Globus pallidus (tissue), 1 donor: ENCODE measurements around the gene PAEP.

Source experiments
- DNase-seq: peaks from one replicate; pipeline ENCODE4 v3.0.0-alpha.2; 2015; ENCODE audit warnings: low spot score

The PAEP gene

GRCh38 chr9:135579356-135579755 lies 17.8 kb downstream of the PAEP start:
- DNase-seq: no peak

DNA sequence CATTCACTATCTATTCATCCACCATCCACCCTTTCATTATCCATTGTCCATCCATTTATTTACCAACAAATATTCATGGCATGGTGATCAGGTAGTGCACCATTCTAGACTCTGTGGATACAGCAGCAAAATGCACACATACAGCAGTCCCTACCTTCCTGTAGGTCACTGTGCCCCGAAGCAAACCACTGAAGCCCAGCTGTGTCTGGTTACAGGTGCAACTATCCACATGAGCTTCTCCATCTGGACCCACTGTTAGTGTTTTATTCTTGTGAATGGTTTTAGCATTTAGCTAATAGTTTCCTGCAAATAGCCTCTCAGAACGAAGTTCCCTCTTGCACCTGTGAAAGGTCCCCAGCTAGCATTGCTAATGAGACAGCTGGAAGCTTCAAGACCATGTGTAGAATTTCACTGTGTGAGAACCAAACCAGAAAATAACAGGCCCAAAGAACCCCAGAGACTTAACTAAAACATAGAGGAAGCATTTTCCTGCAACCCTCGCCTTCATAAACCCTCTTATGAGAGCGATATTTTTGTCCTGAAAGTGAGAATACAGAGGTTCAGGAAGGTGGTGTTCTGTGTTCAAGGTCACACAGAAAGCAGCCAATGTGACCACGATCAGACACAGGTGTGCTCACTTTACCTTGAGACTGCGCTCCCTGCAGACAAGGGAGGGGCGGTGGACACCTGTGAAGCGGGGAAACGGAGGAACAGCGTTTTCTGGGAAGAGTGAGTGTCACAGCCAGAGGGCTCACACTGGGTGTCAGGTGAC lies 18.5 kb downstream of the PAEP start:
- DNase-seq: no peak

- no peak for DNase-seq
Measured at GRCh38 chr9:135580664-135581380, 19.3 kb downstream of the PAEP start.

DNA sequence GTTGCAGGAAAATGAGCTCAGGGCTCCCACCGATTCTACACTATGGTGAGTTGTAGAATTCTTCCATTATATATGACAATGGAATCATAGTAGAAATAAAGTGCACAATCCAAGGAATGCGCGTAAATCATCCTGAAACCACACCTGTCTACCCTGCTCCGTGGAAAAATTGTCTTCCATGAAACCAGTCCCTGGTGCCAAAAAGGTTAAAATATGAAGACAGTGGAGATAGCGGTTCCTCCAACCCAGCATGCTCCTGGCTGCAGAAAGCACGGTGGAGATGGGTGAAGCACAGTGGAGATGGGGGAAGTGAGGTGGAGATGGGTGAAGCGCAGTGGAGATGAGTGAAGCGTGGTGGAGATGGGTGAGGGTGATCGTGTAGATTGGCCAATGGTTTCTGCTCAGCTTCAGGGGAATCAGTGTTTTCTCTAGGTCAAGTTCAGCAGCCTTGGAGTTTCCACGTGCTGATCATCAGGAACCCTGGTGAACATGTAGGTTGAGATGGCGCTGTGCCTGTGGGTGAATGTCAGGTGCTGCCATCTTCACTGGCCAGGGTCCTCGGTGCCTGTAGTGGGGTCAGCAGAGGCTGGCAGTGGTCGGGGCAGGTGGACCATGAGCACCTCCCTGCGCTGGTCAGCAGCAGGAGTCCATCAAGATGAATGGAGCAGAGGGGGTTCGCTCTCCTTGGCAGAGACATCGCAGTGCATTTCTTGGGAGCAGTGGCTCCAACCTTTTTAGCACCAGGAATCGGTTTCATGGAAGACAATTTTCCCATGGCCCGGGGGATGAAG lies 20.3 kb downstream of the PAEP start:
- DNase-seq: no peak

- no peak for DNase-seq
Measured at GRCh38 chr9:135582541-135582940, 21.0 kb downstream of the PAEP start.

GRCh38 chr9:135582966-135583687 lies 21.6 kb downstream of the PAEP start:
- no peak for DNase-seq

DNA sequence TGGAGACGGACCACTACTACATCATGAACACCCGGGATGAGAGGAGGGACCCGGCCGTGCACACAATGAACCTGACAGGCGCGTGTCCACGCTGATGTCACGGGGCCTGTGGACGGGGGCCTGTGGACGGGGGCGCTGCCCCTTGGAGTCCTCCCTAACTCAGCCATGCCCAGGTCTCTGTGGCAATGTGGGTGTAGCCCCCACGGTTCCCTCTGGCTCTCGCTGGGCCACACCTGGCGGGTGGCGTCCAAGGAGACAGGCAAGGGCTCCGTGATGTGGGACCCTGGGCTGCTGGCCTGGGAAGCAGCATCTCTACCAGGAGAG lies 22.1 kb downstream of the PAEP start:
- no peak for DNase-seq

DNA sequence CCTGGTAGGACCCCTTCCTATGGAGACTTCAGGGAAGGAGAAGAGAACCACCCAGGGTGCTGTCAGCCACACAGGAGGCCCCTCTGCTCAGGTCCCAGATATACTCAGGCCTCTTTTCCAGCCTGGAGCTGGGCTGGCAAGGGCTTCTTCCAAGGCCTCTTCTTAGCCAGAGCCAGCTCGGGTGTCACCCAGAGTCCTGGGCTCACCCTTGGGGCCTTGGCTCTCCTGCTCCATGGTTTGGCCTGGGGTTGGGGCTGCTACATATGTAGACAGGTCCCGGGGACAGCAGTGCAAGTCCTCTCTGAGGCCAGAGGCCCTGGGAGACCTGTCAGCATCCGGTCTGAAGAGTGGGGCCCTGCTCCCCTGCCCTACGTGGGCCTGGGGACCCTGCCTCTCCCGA lies 22.8 kb downstream of the PAEP start:
- no peak for DNase-seq

DNA sequence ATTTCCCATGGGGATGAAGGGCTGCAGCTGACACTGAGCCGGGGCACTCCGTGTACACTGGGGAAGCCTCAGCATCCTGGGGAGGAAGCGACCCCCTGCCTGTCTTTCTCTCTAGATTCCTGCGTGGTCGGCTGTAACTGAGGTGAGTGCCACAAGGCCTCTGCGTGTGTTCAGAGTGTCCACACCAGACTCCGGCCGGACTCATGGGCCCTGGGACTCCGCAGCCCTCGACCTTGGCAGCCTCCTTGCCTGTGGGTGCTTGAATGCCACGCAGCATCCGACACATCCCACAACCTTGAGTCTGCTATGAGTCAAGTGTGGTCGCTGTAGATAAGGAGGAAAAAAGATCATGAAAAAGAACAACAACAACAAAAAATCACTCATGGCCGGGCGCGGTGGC lies 23.4 kb downstream of the PAEP start:
- DNase-seq: no peak

- no peak for DNase-seq
Measured at GRCh38 chr9:135586601-135587109, 25.1 kb downstream of the PAEP start.

DNA sequence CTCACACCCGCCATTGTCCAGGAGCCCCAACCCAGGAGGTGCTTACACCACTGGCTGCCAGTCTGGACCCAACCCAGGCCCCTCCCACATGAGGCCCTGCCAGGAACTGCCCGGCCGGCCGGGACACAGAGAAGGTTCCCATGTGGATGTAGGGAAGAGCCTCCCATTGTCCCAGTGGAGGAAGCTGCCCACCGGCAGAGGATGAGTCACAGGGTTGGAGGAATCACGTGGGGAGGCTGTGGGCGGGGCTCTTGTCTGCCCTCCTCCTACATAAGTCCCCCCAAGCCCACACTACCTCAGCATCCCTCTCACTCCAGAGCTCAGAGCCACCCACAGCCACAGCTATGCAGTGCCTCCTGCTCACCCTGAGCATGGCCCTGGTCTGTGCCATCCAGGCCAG lies 26.1 kb downstream of the PAEP start:
- no peak for DNase-seq

- no peak for DNase-seq
Measured at GRCh38 chr9:135588371-135588770, 26.8 kb downstream of the PAEP start.

GRCh38 chr9:135588886-135589595 lies 27.5 kb downstream of the PAEP start:
- no peak for DNase-seq

- DNase-seq: no peak
Measured at GRCh38 chr9:135589596-135590485, 28.3 kb downstream of the PAEP start.

DNA sequence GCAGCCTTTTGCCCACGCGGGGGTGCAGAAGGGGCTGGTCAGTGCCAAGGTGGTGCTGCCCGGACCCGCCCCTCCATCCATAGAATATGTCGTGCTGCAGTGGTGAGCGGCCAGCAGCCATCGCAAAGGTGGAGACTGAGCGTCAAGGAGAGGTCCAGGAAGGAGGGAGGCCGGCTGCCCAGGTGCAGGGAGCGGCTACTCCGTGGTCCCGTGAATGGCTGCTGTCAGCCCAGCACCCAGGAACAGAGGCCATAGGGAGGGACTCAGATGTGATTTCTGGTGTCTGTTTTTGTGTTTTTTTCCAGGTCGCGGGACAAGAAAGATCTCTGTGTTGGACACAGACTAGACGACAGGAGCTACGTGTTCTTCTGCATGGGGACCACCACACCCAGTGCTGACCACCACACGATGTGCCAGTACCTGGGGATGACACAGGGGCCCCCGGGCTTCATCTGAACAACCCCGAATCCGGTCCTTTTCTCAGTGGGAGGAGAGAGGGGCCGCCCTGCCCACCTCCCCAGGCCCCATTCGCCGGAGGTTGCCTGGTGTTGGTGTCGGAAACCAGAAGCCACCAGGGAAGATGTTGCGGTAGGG lies 29.0 kb downstream of the PAEP start:
- no peak for DNase-seq

- no peak for DNase-seq
Measured at GRCh38 chr9:135591506-135592330, 30.2 kb downstream of the PAEP start.

DNA sequence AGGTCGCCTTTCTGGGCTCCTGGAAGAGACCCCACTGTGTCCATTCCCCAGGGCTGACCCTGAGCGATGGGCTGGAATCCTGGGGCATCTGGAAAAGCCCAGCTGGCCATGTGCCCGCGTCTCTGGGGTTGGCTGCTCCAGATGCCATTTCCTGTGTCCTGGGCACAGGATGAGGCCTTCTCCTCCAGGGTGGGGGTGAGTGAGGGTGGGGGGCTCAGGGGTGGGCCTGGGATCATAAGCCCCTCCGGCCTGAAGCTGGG lies 30.7 kb downstream of the PAEP start:
- DNase-seq: no peak

GRCh38 chr9:135592625-135593024 lies 31.1 kb downstream of the PAEP start:
- no peak for DNase-seq

DNA sequence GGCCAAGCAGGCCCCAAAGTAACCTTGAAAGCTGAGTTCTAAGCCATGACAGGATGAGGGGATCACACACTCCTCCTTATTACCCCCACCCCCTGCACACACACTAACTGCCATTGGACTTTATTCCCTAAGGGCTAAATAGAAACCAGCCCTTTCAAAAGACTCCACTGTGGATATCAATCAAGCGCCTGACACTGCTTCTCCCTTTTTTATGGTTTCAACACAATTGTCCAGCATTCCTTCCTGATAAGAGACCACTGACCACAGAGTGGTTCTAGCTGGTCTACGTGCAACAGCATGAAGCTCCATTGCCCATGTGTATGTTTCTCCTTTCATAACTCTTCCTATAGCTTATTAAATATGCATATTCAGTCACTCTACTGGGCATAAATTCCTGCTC lies 34.7 kb downstream of the PAEP start:
- no peak for DNase-seq
